NCI-H510A treated with DMSO at 0.1 percent for 48 hours (cell line): ENCODE measurements around the gene ZNF362.
"Not testable (repeated sequence)": the region's sequence is repeated elsewhere in the genome, so short reads cannot be mapped to it uniquely, and the experiment has no call there.

Source experiments
- DNase-seq: peaks from one replicate; lab custom pipeline; 2025; lab: John Stamatoyannopoulos, UW

Gene ZNF362

DNA sequence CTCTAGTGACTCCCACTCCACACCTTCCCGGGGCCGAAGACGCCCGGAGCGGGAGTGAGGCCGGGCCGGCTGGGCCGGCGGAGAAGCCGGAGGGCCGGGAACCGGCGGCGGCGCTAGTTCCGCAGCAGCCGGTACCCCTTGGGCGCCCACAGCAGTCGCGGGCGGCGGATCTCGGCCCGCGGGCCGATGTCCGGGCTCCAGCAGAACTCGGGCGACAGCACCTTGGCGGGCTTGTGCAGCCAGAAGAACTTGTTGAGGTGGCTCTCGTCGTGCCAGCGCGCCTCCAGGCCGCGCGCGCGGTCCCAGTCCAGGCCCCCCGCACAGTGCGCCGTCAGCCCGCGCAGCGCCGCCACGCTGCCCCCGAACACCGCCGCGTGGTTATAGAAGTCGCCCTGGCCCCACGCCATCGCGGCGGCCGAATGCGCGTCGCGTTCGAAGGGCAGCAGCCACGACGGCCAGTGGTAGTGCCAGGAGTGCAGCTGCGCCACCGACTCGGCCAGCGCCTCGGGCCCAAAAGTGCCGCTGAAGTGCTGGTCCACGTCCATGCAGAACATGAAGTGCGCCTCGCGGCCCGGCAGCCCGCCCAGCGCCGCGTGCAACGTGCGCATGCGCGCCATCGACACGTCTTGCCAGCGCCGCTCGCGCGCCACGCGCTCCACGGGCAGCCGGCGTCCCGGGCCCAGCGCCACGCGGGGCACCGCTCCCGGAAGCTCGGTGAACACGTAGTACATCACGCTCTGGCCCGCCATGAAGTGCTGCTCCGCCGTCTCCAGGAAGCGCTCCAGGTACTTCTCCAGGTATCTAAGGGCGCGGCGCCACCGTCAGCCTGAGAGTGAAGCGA is 50.6 kb downstream of the ZNF362 start:
- DNase-seq, result no peak

DNA sequence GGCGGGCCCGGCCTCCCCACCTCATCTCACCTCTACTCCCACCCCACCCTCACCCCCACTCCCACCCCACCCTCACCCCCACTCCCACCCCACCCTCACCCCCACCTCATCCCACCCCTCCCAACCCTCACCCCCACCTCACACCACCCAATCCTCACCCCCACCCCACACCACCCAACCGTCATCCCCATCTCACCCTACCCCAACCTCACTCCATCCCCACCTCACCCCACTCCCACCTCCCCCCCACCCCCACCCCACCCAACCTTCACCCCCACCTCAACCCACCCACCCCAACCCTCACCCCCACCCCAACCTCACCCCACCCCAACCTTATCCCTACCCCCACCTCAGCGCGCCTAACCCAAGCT is 51.2 kb downstream of the ZNF362 start:
- DNase-seq, result no peak

DNA sequence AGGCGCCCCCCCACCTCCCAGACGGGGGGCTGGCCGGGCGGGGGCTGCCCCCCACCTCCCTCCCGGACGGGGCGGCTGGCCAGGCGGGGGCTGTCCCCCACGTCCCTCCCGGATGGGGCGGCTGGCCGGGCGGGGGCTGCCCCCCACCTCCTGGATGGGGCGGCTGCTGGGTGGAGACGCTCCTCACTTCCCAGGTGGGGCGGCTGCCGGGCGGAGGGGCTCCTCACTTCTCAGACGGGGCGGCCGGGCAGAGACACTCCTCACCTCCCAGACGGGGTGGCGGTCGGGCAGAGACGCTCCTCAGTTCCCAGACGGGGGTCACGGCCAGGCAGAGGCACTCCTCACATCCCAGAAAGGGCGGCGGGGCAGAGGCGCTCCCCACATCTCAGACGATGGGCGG is 53.1 kb downstream of the ZNF362 start:
- not testable (repeated sequence) for DNase-seq

DNA sequence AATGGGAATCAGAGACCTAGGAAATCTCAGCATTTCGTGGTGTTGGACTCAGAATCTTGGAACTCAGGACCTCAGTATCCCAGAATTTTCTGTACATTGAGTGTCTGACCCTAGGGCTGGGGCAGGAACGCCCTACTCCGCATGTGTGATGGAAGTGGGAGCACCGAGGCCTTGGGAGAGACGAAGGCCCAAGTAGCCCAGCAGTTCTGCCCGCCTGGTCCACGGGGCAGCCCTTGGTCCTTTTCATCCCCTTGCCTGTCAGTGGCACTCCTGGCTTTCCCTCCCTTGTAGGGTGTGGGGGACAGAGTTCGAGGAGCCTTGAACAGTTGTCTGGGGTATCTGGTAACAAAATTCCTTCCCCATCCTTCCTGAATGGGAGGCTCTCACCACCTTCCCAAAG is 54.4 kb downstream of the ZNF362 start:
- no peak for DNase-seq

DNA sequence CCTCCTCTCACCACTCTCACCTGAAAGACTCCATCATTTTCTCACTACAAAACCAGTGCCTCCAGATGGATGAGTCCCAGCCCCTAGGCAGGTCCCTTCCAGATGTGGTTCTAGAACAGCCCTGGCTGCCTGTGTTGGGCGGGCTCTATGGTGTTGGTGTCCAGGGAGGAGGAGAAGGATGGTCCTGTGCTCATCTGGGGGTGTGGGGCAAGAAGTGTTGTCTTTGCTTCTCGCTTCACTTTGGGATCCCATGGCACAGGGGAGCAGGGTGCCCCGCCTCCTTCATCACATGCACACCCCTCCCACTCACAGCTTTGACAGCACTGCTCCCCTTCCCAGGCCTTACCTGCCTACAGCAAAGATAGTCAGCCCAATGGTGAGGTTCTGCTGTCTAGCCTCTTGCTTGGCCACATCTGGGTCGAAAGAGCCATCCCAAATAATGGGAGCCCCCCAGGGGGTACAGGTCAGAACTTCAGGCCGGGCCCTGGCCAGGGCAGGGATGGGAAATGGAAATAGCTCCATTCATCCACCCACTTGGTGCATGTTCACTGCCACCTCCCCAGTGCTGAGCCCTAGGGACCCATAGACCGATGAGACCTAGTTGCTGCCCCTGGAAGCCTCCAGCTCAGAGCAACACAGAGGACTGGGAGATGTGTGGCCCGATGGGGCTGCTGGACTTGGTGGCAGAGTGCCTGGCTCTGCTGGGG is 55.6 kb downstream of the ZNF362 start:
- DNase-seq, result no peak

DNA sequence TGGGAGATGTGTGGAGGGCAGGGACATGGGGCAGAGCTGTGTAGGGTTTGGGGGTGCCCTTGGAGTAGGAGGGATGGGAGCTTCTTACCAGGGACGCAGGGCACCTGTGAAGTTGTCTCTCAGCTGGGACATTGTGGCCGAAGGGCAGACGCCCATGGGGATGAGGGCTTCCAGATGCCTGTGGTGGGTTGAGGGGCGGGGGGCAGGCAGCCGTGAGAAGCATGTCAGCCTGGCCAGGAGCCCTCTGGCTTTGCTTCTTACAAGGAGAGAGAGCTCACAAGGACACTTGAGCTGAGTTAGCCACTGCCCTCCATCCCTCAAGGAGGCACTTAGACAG is 56.1 kb downstream of the ZNF362 start:
- no peak for DNase-seq

DNA sequence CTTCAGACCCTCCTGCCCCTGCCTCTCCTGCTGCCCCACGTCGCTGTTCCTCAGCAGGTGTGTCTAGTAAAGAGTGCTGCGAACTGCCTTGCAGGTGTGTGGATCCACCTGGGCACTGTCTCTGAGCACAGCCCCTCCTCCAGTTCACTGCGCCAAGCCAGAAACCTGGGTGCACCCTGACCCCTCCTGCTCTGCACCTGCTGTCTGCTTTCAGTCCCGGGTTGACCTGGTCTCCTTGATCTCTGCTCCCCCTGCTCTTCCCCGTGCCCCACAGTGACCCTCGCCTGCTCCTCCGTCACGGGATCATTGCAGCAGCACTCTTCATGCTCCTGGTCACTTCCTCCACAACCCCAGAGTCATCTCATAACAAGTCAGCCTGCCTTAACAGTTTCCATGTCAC is 58.1 kb downstream of the ZNF362 start:
- DNase-seq, result no peak

DNA sequence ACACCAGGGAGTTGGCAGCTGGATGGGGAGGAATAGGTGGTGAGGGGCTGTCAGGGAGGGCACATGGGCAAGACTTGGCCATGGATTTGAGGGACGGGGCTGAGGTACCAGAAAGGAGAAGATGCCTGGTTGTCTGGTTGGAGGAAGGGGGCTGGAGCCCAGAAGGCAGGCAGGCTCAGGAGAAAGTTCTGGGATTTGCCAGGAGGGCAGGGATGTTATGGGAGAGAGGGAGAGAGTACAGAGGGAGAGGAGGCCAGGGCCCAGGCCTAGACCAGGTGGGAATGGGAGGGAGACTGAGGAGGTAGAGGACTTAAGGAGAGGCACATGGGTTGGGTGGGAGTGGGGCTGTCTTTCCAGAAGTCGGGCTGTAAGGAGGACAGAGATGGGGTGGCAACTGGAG is 60.3 kb downstream of the ZNF362 start:
- no peak for DNase-seq

DNA sequence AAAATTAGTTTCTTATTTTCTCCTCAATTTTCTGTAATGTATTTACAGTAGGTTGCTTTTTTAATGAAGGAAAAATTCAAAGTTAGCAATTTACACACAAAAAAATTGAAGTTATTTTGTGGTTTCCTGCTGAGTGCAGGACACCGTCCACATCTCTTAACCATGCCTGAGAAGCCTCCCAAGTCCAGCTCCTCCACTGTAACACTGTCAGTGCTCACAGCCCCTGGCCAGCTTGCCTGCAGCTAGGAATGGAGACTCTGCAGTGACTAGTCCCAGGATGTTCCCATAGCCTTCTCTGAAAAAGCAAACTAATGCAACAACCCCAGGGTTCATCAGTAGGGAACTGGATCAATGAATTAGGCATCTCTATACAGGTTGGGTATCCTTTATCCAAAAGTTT is 61.1 kb downstream of the ZNF362 start:
- DNase-seq, result no peak

DNA sequence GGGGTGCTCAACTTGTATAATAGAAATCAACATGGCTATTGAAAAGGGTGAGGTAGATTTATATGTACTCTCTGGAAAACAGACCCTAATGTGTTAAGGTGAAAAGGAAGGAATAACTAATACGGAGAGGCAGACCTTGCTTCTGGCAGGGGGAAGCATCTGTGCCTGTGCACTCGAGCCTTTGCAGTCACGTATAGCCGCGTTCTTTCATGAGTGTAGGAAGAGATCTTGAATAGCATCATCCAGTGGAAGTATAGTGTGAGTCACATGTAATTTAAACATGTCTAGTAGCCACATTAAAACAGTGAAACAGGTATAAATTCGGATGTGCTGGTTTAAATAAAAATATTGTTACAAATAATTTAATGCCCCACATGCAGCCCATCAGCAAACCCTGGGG is 61.7 kb downstream of the ZNF362 start:
- DNase-seq, result no peak

DNA sequence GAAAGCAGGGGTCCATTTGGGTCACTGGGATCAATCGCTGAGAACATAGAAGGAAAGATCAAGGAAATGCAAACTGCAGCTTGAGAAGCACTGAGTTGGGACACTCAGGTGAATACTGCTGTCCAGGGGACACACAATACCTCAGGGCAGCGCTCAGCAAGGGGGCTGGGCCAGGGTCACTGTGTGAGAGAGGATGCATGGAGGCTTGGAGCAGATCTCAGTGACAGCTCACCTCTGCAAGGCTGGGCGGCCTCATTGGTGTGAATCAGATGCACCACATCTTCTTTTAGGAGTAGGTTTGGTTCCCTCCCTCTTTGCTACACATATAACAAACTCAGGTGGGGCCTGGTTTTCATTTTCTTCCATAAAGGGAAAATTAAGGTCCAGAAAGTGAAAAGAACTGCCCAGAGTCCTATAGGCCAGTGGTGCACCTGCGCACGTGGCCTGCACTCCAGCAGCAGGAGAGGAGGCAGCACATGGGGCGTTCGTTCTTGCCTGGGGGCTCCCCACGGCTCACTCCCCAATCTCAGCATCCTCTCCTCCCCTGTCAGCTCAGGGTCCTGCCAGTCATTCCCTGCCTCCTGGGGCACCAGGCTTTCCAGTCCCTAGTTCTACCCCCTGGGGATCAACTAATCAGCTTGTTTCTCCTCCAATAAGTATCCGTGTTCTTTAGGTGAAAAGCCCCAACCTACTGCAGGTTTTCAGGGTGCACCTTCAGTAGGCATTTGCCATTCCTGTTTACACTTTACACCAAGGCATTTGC is 63.1 kb downstream of the ZNF362 start:
- DNase-seq, result no peak

DNA sequence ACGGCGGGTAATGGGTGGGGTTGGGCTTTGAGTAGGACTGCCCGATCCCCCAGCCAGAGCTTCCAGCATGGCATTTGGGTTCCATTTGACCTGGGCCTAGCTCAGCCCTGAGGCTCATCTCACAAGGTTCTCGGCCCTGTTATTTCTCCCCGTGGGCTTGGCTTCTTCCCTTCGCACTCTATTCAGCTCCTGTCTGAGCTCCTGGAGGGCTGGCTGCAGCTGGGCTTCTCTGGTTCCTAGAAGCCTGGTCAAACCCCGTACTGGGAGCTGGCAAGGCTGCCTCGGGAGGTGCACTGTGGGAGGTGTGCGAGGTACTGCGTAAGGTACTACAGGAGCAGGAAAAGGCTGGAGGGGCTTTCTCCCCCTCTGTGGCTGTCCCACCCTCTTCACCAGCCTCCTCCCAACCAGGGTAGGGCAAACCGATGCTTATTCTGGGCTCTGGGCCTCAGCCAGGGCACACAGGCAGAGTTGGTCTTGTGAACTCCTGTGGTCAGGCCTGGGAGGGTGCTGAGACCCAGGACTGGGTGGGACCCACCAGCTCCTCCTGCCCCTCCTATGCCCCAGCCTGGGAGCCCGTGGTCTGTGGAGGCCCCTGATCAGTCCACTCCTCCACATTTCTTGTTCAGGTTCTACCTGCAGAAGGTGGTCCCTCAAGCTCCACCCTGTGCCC is 63.8 kb downstream of the ZNF362 start:
- DNase-seq, result no peak

DNA sequence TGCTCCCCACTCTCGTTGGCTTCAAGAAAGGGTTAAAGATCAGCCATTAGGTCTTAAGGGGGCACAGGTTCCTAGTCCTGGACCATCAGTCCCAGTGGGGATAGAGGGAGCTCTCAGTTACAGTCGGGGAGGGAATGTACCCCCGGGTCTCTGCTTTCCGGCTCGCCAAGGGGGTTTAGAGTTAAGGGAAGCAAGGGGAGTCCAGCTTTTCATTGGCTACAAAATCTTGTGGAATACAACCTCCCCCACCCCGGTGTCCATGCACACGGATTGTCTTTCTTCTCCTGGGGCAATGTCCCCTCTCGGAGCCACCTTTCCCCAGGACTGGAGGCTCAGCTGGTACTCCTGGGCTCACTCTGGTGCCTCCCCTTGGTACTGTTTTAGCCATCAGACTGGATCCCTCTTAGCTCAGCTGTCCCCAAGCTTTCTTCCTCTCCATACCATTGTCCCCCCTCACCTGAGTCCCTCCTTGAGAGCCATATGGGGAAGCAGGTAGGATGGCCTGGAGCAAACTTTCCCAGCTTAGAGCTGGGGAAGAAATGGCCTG is 64.4 kb downstream of the ZNF362 start, which contains the start of gene A3GALT2:
A3GALT2 (minus strand) TSS at position 480 of the 547 bp plus-strand sequence; CDS start at position 480, 0 bp downstream.
- DNase-seq, result no peak

DNA sequence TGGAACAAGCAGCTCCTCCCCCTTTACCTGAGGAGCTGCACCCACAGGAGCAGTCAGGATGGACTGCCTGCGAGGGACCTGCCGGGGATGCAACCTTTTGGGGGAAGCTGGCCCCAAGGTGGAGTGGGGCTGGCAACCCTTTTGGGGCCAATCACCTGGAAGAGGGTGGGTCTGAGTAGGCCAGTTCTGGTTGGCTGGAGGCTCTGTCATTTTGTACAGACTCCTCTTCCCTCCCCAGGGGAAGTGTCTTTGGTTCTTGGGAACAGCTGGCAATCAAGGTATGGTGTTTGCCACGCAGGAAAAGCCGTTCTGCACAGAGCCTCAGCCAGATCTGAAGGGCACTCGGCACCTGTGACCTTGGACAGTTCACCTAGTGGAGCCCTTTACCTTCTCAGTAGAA is 64.9 kb downstream of the ZNF362 start:
- no peak for DNase-seq

DNA sequence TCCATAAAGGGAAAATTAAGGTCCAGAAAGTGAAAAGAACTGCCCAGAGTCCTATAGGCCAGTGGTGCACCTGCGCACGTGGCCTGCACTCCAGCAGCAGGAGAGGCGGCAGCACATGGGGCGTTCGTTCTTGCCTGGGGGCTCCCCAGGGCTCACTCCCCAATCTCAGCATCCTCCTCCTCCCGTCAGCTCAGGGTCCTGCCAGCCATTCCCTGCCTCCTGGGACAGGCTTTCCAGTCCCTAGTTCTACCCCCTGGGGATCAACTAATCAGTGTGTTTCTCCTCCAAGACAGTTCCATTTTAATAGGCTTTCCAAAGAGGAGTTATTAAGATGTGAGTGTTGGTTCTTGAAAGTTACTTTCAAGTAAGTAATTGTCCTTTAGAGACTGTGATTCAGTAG is 65.8 kb downstream of the ZNF362 start:
- DNase-seq, result no peak

DNA sequence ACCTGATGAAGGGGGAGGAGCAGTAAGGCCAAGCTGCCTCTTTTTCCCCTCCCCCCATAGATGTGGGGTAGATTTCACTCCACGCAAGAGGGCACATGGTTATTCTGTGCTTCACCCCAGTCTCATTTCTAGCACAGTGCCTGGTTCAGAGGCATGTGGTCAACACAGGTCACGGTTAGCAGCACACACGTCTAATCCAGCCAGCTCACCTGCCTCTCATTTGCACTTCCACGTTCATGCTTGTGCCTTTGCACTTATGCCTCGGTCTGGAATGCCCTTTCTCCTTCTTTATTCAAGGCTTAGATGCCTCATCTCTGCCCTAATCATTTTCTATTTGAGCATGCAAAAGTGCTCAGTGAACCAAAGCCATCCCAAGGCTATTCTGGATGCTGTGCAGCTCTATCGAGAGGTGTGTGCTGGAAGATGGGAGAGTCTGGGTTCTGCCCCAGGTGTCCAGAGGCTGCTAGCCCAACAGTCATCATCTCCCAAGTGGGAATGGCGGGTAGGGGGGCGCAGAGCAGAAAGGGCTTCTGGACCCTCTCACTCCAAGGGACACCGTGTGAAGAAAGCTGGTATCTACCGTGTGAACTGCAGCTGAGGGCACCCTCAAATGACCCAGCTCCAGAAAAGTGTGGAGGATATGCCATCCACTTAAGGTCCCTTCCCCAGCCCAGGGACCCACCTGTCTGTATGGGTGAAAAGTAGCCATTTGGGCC is 66.7 kb downstream of the ZNF362 start:
- DNase-seq, result no peak

DNA sequence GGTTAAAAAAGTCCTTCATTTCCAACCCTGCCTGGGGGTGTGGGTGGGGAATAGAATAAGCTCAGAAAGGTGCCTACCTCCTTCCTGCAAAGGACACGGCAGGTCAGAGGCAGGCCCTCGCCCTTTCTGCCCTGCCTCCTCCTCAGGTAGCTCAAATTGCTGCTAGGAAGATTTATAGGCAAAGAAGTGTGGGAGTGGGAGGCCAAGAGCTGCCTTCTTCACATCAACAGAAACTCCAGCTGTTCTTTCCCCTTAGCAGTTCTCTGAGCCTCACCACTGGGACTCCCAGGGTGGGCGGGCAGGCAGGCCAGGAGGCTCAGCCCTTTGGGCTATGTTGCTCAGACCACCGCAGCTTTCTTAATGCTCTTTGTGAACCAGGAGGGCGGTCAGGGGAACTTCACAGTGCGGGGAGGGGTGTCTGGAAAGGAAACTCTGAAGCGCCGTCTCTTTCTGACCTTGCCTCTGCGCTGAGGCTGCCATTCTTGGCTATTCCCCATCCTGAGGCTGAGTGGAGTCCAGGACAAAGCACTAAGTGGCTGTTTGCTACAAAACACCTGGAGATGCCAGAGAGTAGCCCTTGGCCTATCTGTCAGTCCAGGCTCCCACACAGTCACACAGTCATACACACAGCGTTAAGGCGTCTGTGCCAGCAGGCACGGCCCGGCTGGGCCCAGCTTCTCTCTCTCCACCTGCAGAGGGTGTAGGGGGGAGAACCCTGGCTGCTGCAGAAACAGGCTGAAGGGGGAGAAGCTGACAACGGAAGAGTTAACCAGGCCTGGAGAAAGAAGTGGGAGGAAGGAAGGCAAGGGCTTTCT is 67.6 kb downstream of the ZNF362 start:
- no peak for DNase-seq

DNA sequence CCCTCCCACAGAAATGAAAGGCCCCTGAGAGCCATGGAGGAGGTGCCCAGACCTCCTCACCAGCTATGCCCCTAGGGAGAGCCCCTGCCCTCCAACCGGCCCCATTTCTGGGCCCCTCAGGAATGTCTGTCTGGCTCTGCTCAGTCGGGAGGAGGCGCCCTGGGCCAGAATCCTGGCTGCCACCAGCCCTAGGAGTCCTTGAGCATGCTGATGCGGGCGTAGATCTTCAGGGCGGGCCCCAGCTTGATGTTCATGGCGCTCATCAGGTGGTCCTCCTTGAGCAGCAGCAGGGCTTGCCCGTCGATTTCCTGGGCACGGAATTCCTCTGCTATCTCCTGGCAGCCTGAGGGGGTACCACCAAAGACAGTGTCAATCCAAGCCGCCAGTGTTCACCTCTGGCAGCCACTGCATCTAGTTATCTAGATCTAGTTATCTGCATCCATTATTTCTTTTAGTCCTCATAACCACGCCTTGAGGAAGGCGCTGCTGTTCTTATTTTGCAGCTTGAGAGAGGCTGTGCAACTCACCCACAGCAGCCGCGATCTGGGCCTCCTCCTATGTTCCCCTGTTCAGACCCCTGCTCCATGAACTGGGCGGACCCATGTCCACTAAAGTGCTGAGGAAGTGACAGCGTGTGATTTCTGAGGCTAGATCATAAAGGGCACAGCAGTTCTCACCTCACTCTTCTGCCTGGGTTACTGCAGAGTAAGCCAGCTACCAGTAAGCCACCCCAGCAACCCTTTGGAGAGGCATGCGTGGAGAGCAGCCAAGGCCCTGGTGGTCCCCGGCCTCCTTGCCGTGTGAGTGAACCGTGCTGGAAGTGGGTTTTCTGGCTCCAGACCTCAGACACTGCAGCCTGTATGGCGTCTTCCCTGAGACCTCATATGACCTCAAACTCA is 68.6 kb downstream of the ZNF362 start:
- DNase-seq, result no peak

DNA sequence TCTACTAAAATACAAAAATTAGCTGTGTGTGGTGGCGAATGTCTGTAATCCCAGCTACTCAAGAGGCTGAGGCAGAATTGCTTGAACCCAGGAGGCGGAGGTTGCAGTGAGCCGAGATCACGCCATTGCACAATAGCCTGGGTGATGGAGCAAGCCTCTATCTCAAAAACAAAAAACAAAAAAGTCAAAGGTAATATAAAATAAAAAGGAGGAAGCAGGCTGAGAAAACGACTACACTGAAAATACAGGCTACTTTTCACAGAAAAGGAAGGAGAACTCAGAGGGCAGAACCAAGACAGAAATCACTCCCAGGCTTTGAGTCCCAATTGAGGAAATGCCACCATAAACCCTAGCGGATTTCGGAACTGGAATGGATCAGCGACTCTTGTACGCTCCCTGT is 70.5 kb downstream of the ZNF362 start:
- no peak for DNase-seq
